NCI-H524 treated with DMSO at 0.1 percent for 48 hours (cell line): Measurements from ENCODE around the gene MCL1.

Experiments
- DNase-seq: peaks from one replicate; lab custom pipeline; 2025; lab: John Stamatoyannopoulos, UW

The MCL1 gene

DNA sequence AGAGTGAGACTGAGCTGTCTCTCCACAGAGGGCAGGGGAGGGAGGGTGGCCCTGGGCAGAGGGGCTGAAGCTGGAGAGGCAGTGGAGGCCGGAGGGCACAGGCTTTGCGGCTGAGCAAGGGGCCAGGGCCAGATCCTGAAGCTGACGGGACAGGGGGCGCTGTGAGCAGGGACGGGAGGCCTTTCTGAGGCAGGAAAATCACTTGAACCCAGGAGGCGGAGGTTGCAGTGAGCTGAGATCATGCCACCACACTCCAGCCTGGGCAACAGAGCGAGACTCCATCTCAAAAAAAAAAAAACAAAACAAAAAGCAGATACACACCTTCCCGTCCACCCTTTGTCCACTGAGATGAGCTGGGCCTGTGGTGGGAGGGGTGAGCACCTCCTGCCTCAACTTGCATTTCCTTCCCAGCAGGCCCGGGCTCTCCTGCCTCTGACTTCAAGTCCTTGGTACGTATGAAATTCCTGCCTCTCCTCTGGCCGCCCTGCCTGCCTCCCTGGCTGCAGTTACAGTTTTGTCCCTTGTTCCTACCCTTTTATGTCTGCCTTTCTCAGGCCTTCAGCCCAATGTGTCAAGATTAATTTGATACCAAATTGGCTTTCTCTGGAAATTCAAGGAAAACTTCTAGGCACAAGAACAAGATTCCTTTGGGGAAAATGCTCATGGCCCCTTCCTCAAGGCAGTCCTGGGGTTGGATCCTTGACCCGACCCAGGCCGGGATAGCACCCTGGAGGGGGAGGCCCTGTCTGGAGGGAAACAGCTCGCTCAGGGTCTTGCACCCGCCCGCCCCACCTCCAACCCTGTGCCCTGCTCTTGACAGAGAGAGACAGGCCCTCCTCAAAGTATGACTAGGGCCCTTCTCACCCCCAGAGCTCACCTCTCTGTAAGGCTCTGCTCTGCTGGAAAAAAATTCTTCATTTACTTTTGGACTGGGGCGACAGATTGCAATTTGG lies 41.4 kb downstream of the MCL1 start:
- no peak for DNase-seq

DNA sequence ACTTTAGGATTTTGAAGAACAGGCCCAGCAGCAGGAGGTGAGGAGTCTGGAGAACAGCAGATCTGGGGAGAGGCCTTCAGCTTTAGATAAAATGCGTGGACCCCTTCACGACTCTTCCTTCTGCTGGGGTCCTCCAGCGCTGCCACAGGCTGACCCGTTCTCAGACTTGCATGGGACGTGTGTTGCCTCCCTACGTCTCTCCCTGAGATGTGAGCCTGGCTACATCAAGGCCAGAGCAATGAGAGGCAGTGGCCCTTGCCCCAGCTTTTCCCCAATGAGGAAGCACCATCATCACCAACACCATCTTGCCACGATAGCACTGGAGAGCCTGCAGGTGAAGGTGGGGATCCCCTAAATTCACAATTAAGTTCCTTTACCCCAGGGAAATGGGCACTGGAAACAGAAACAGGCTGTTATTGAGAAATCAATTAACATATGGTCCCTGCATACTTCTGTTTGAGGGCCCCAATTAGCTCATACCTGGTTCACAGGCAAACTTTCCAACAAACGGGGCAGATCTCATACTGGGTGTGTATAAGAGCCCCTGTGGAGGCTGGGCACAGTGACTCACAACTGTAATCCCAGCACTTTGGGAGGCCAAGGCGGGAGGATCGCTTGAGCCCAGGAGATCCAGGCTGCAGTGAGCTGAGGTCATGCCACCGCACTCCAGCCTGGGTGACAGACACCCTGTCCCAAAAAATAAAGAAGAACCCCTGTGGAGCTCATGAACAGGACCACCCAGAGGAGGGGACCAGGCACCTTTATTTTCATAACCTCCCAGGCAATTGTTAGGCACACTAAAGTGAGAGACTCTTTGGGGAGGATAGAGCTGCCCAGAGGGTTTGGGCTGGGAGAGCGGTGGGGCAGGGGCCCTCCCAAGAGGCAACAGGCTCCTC lies 42.3 kb downstream of the MCL1 start:
- DNase-seq: no peak

DNA sequence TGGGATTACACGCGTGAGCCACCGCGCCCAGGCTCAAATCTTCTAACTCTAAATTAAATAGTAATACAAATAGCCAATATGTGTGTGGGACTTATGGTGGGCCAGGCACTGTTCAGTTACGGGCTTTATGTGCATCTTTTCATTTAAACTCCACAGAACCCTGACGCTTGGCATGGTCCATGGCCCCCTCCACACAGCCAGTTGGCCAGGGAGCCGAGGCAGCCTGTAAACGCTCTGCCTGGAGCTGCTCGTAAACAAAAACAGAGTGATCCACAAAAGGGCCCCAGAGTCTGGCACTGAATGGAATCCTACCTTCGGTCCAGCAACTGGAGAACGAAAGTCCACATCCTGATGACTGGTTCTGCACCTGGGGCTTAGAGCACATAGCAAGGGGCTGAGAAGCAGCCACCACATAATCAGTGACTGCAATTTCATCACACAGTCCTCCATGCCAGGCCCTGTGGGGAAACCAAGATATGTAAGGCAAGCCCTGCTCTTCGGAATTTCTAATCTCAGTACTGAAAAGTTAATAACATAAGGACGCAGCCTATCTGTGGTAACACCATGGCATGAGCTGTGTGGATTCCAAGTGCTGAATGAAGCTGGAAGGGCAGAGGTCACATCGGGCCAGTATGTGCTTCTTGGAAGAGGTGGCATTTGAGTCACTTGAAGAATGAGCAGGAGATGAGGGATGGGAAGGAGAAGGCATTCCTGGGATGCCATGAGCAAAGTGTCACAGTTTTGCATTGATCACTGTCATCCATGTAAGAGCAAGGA lies 43.7 kb downstream of the MCL1 start:
- DNase-seq: no peak

DNA sequence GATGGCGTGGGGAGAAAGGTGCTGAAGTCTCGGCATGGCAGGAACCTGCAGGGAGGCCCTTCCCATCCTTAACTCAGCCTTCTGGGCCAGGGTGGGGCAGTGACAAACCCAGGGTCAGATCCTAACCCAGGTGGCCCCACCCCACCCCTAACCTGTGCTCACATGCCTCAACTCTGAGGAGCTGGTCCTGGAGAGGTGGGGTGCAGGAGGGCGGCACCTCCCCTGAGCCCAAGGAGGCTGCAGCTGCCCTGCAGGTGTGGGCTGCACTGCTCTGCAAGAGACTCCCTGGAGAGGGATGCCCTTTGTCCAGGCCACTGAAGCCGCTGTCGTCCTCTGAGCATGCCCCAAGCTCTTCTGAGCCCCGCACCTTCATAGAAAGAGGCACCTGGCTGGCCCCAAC lies 45.4 kb downstream of the MCL1 start:
- DNase-seq: no peak

DNA sequence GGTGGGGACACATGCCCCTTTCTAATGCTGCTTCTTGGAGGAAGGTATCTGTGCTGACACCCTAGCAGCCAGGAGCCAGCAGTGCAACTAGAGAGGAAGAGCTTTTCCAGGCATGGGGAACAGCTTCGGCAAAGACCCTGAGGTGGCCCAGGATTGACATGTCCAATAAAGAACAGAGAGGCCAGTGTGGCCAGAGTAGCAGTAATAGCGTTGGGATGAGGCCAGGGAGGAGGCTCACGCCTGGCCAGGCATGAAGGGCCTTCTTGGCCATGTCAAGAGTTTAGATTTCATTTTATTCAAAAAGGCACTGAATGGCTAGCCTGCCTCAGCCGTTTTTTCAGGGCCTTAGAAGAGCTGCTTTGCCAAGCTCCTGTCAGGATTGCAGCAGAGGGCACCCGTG lies 46.5 kb downstream of the MCL1 start:
- DNase-seq: no peak

DNA sequence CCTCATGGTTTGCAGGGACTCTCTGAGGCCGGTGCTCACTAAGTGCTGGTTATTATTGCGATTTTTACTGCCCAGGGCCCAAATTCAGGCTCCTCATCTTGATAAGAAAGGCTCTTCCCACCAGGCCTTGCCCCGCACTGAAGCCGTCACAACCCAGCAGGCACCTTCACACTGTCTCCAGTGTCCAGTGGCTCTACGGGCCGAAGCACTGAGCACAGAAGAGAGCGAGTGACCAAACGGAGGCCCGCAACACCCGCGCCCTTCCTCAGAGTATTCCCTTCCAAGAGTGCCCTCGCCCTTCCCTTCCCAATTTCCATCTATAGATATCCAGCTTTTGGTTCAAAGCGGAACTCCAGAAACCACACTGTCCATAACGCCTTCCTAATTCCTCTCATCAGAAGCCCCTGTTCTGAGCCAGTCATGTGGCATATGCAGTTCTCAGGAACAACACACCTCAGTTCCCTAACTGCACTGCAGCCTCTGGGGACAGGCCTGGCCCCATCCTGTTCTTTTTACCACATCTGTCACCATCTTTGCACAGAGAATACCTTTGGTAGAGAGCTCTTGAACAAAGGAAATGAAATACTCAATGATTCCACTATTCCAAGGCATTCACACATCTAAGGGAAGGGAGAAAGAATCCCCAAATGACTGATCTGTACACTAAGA lies 48.8 kb downstream of the MCL1 start:
- DNase-seq: no peak

DNA sequence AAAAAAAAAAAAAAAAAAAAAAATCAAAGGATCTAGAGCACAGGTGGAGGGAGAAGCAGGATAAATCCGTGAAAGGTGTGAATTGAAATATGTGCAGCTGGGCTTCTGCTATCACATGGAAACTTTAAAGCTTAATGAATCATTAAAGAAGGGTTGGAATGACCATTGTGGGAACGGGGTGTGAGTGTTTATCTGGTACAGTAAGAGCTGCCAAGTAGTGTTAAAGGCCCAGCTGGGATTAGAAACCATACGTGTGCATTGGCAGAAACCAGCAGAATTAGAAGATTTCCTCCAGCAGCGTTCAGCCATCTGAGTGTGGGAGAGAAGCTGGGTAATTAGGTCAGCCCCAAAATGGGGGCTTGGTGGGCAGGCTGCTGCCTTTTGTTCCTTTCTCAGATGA lies 50.4 kb downstream of the MCL1 start:
- no peak for DNase-seq

DNA sequence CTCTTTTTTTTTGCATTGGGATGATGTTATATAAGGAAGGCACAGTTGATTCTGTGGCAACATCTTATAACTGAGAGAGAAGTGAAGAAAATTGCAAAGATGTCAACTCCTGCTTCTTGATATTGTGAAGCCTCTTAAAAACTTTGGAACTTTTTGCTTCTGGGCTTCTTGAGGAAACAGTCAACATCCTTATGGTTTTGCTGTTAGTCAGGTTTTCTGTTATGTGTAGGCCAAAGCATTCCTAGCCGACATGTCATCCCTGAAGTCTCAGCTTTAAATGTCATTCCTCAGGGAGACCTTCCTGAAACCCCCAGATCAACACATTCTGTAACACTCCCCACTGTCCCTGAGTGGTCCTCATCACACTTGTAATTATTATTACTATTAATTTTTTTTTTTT lies 51.2 kb downstream of the MCL1 start:
- DNase-seq: no peak

DNA sequence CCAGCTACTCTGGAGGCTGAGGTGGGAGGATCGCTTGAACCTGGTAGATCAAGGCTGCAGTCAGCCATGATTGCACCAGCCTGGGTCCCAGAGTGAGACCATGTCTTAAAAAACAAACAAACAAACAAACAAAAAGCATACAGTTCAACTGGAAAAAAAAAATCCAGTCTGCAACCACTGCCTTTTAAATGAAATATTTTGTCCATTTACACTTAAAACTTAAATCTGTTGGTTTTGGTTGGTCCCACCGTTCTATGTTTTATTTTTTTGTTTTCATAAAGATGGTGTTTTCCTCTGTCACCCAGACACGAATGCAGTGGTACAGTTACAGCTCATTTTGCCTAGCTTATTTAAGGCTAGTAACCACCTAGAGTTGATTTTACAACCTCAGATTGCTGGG lies 54.1 kb downstream of the MCL1 start:
- DNase-seq: no peak
